ENCODE results near the gene TMEM267. TPM values are rescaled to one million over a fixed set of nuclear protein-coding genes. Genes with fewer than 3 reads are reported as not detected.

TMEM267 gene
- total and polyA plus RNA-seq, 2 of the 4 experiments (the other 2 are of a cell fraction): 9.2 to 12.0 TPM

DNA sequence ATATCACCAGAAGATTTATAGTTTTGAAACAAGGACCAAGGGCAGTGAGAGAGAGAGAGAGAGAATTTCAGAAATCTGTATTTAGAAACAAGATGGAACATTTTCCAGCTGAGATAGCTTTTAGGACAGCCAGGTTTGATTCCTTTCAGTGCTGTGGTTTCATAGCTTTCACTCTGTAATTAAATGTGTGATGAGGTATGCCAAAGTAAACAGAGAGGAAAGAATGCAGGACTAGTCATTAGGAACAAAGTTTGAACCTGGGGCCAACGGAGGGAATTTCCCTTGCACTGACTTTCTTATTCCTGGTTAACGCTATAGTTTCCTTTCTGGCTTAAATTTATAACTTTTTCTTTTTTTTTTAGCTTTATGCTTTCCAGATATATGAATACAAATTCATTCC, 61.5 kb downstream of the TMEM267 start:
- ATAC-seq (ENCODE audit: low read depth): no peak
- Histone ChIP-seq H4K8ac (ENCODE audit: low read depth in 2 of 2, low read length in 2 of 2) (no peak overlapping the region), H3K4me1 (ENCODE audit: control insufficient read depth, insufficient read depth, low read length) (no peaks in the 10 kb centered on the region), H2BK5ac (ENCODE audit: low read depth, low read length, poor library complexity, severe bottlenecking) (no peak overlapping the region), H3K27ac (ENCODE audit: insufficient read depth, low read length) (no peak overlapping the region), H3K36me3 (ENCODE audit: control insufficient read depth, insufficient read depth, low read length) (no peaks in the 10 kb centered on the region), H3K9ac (ENCODE audit: low read depth, low read length) (no peak overlapping the region), H3K56ac (ENCODE audit: extremely low read depth, insufficient read depth, low read length) (no peak overlapping the region), H3K18ac (ENCODE audit: low read depth, low read length) (no peak overlapping the region), H2BK120ac (ENCODE audit: low read depth, low read length) (no peak overlapping the region), H3K14ac (replicated peaks; ENCODE audit: low read depth, low read length) (no peak overlapping the region), H3K9me3 (ENCODE audit: control insufficient read depth, insufficient read depth, low read length) (no peaks in the 10 kb centered on the region), H3K4ac (ENCODE audit: low read depth, low read length) (no peak overlapping the region), H4K20me1 (ENCODE audit: insufficient read depth, low read length) (peaks cover 4% of the 10 kb centered on the region; the same call in 1 of the 2 replicates), H2AK5ac (ENCODE audit: low read depth, low read length) (no peak overlapping the region), H3K4me3 (ENCODE audit: insufficient read depth, low read depth, low read length) (no peak overlapping the region), H4K5ac (ENCODE audit: low read depth, low read length) (no peak overlapping the region), H4K91ac (ENCODE audit: insufficient read depth, low read depth, low read length) (no peak overlapping the region), H3K23ac (ENCODE audit: low read depth, low read length) (no peak overlapping the region), H2AFZ (replicated peaks; ENCODE audit: low read length, poor library complexity) (no peak overlapping the region), H3K79me1 (ENCODE audit: low read depth in 1 of 2, low read length in 2 of 2) (no peaks in the 10 kb centered on the region), H3K27me3 (ENCODE audit: control insufficient read depth, insufficient read depth, low read length) (peaks cover 5% of the 10 kb centered on the region), H3K9me1 (ENCODE audit: insufficient read depth, low read length) (no peaks in the 10 kb centered on the region; the same call in 1 of the 2 replicates), H2BK20ac (ENCODE audit: low read depth, low read length) (no peak overlapping the region), H3K4me2 (ENCODE audit: low read depth, low read length) (no peak overlapping the region), H2BK15ac (ENCODE audit: low read depth, low read length) (no peak overlapping the region), H2AK9ac (replicated peaks; ENCODE audit: low read depth, low read length, poor library complexity) (no peak overlapping the region)
- TF ChIP-seq SMC3 (IDR thresholded peaks at IDR 0.05; ENCODE audit: low read depth, low read length): no peak
- TF ChIP-seq RFX5 (IDR thresholded peaks at IDR 0.05; ENCODE audit: low read depth, low read length): no peak
- no peak for TF ChIP-seq CTCF (conservative IDR thresholded peaks at IDR 0.05; ENCODE audit: low read depth, low read length)
- TF ChIP-seq POLR2A (IDR thresholded peaks at IDR 0.05; ENCODE audit: low read depth, low read length): no peak
- TF ChIP-seq CEBPB (IDR thresholded peaks at IDR 0.05; ENCODE audit: low read depth, low read length): no peak
- intact Hi-C loops (cut with micrococcal nuclease): no loop called here
- in situ Hi-C loops (cut with MboI; ENCODE audit: low sequenced_read_pairs): no loop called here
- DNase-seq: peak; percentile 12
- no CpG with 5 or more reads among the region's 2 CpGs for WGBS, 2 experiments (ENCODE audit: extremely low coverage in 2 of 2, insufficient read length in 1 of 2)
- dilution Hi-C loops (cut with HindIII; ENCODE audit: low sequenced_read_pairs, unreplicated experiment): no loop called here
- BruUV-seq (replicated peaks): no TSS peak
- ChIA-PET POLR2A (ENCODE audit: unreplicated experiment) (no interaction called here), CTCF (no interaction called here)

Measured in IMR-90 (cell line).